Cerebellar nuclear complex (tissue), 1 donor: ENCODE measurements around the gene HAL.

ENCODE experiments used
- DNase-seq, 2 experiments: peaks; one replicate each; lab custom pipeline; 2025; lab: John Stamatoyannopoulos, UW

The HAL gene

GRCh38 chr12:95996034-95996658, at the start of gene HAL:
TSS of gene HAL (minus strand) at chr12:95996344. CDS start at chr12:95995910, 434 bp downstream.
- DNase-seq = no peak

- DNase-seq = no peak
Measured at GRCh38 chr12:96045566-96045965, 49.4 kb upstream of the HAL start.

GRCh38 chr12:96044943-96045290, 48.8 kb upstream of the HAL start:
- no peak for DNase-seq

DNA sequence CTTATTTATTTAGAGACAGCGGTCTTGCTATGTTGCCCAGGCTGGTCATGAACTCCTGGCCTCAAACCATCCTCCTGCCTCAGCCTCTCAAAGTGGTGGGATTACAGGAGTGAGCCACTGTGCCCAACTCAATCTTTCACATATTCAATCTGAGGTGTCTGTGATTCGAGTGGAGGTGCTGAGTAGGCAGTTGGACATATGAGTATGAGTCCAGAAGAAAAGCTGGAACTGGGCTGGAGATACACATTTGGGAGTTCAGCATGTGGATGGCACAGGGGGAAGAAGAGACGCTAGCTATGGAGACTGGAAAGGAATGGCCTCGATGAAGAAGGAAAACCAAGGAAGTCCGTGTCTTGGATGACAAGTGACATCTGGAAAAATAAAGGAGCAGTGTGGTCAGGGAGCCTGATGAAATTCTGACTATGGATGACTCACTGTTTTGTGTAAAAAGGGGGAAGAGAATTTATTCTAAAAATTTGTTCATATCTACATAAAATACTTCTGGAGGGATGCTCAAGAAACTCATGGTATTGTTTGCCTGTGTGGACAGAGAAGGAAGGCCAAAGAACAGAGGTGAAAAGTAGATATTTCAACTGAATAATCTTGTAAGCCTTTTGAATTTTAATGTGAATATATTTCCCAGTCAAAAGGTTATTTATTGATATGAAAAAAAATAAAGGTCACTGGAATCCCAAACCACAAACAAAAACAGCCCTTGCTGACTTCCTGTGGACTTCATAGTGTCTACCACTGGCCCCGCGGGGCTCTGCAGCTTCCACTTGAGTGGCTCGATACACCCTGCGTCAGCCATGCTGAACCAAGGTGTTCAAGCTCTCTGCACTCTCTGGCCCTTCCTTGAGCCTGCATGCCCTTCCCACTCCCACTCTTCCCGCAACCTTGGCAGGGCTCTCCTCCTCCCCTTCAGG, 48.1 kb upstream of the HAL start:
- no peak for DNase-seq

DNA sequence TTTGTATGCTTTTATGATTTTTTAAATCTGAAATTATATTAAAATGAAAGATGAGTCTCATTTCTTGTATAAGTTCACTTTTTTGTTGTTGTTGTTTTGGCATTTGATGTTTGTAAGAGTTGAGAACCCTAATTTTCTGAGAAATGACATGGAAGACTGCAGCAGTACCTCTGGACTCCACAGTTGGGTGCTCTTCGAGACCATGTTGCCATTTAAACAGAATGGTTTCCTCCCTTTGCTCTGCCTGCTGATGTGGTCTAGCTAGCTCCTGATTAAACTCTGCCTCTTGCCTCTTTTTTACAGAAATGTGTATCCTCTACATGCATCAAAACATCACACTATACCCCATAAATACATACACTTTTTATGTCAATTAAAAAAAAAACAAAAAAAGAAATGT, 45.0 kb upstream of the HAL start:
- DNase-seq = no peak

DNA sequence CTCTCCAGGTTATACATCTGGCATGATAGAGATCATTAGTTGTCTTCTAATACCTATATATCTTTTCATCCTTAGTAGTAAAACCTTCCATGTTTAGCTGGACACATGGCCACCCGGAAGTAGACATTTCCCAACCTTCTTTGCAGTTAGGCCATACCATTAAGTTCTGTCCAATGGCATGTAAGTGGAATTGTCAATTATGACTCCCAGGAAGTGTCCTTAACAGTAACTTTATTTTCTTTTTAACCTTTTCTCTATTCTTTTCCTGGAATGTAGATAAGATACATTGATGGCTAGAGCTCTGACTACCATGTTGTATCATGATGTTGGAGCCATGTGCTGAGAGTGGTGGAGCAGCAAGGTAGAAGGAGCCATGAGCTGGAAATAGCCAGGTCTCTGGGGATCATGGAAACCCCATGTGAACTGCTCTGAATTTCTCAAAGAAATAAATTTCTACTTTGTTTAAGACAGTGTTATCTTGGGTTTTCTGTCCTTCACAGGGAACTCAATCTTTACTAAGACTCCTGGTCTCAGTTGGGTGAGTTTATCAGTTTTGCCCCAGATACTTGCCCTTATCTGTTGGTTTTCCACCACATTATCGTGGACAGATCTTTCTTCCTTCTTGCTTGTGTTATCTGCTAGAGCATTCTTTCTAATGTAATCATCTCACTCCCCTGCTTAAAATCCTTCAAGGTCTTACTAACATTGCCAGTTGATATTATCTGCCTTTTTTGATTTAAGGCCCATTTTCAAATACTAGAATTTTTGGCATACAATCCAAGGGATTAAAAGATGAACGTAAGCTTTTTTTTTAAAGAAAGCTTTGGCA, 44.4 kb upstream of the HAL start:
- no peak for DNase-seq

GRCh38 chr12:96039516-96039915, 43.4 kb upstream of the HAL start:
- no peak for DNase-seq

DNA sequence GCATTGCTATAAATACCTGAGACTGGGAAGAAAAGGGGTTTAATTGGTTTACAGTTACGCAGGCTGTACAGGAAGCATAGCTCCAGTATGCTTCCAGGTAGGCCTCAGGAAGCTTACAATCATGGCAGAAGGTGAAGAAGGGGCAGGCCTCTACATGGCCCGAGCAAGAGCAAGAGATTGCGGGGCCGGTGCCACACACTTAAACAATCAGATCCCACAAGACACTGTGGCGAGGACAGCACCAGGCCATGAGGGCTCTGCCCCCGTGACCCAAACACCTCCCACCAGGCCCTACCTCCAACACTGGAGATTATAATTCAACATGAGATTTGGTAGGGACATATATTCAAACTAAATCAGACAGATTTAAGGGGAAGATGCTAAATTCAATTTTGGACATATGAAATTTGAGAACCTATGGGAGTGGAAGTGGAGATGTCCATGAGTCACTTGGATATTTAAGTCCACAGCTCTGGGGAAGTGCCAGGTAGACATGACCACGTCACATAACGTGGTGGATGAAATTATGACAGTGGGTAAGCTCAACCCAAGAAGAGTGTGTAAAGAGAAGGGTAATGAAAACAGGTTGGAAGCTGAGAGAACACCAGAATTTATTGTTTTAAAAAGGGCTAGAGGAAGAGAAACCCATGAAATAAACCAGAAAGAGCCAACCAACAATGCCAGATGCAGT, 40.8 kb upstream of the HAL start:
- no peak for DNase-seq

DNA sequence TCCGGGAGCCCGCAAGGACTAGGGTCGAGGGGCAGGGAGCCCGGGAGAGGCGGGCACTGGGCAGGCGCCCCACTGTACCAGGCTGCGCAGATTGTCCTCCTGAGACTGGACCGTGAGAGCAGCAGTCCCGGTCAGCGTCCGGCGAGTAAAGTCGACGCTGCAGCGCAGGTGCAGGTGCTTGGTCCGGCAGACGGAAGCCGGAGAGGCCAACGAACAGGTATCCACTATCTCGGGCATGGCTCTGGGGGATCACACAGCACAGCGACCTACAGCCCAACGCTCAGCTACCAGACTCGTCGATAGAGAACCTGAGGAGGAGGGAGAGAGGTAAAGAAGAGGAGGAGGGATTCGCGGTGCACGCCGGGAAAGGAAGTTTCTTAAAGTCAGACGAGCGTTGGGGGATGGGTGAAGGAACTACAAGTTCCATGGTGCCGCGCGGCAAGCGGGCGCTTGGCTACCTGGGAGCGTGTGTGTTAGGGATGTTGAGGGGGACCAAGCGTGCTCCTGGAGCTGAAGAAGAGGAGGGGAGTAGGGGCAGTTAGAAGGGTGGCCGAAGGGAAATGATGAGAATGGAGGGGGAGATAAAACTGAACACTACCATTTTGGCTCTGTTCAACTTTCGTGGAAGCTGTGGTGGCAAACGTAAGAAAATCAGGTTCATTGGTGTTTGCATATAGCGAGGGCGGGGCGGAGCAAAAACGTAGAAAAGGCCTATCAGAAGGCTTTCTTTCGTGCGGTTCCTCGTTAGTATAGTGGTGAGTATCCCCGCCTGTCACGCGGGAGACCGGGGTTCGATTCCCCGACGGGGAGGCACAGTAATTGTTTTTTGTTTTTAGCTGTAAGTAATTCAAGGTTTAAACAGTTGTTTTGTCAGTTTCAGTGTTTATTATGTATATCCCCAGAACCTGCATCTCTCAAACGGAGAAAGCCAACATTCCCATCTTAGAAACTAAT, 39.4 kb upstream of the HAL start, which contains the start of gene LTA4H:
Gene LTA4H, minus strand, starts transcription at position 305 of the 954 bp plus-strand sequence. Its CDS starts 68 bp downstream, at position 237.
- DNase-seq = peak; percentile 90 to 92

DNA sequence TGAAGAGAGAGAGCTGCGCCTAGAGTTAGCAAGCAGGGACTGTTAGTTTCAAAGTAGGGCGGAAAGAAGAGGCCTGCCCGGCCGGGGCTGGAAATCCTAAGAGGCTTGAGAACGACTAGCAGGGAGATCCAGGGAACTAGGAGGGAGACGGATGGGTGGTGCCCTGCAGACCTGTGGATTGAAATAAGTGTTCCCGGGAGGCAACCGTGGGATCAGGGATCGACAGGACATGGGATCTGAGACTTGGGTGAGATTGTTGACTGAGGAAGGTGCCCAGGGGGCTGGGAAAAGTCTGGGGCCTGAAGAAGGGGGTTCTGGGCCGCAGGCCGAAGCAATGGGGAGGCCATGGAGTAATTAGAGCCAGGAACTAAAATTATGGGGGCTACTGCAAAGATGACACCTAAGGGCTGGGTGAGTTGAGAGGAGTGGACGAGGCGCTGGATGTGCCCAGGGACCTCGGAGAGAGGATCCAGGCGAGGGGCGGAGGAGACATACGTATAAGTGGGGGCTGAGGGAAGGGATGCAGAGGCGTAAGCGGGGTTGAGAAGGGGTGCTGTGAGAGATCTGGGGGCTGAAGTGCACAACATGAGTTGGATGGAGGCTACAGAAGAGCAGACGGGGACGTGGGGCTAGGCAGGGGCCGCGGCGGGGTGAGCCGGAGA, 38.6 kb upstream of the HAL start:
- DNase-seq = no peak

DNA sequence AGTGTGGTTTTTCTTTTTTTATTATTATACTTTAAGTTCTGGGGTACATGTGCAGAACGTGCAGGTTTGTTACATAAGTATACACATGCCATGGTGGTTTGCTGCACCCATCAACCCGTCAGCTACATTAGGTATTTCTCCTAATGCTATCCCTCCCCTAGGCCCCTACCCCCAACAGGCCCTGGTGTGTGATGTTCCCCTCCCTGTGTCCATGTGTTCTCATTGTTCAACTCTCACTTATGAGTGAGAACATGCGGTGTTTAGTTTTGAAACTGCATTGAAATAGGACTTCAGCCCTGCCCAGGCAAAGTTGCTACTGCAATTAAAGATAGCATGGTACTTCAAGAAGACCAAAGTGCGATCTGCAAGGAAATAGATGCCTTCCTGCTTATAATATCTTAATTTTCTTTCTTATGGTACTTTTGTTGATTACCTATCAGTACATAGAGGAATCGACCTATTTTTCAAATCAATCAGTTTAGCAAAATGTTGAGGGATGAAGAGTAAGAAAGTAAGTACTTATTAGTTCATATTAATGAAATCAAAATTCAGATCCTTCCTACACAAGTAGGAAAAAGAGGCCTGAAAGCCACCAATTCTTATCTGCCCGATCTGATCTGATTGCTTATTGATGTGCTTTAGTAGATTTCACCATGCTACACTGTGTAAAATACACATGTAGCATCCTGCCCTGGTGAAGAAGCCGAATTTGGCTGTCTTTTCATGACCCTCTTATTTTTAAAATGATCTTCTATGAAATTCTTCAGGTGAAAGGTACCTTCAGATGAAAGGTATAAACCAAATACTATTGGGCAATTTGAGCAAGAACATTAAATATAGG, 37.6 kb upstream of the HAL start:
- no peak for DNase-seq

- DNase-seq = no peak
Measured at GRCh38 chr12:96029826-96030225, 33.7 kb upstream of the HAL start.

DNA sequence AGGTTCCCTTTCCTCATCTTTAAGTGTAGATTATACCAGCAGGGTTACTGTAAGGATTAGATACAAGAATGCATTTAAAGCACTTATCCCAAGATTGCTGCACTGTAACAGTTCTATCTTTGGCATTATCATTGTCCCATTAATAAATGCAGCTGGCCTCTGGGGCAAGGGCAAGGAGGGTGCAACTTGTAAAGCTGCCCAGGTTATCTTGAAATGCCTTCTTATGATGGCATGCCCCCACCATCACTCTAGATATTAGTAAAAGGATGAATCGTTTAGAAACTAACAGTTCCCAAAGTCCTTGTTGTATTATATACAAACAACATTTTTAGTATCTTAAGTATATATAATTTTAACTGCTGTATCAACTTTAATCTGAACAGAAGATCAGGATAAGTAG, 32.4 kb upstream of the HAL start:
- no peak for DNase-seq

DNA sequence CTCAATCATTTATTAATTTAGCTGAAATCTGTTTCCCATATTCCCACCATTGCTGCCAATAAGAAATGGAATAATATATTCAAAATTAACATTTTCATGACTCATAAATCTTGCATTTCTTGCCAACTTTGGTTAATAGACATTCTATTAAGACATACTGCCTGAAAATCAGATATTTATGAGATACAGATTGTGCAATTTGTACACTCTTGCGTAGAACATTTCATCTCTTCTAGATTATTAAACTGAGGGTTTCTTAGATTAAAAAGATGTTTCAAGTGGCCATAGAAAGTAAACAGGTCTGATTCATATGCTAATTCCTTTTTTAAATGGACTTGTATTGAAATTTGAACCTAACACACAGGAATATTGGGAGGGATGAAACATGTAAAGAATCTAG, 30.2 kb upstream of the HAL start:
- DNase-seq = no peak

DNA sequence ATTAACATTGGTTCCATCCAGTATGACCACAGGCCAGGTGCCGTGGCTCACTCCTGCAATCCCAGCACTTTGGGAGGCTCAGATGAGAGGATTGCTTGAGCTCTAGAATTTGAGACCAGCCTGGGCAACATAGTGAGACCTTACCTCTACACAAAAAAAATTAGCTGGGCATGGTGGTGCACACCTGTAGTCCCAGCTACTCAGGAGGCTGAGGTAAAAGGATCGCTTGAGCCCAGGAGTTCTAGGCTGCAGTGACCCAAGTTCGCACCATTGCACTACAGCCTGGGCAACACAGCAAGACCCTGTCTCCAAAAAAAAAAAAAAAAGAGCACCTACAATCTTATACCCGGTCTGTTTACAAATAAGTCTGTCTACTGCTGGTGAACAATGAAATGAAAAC, 29.4 kb upstream of the HAL start:
- no peak for DNase-seq

- DNase-seq = no peak
Measured at GRCh38 chr12:96020314-96021003, 24.3 kb upstream of the HAL start.

- DNase-seq = no peak
Measured at GRCh38 chr12:96015672-96016071, 19.5 kb upstream of the HAL start.

DNA sequence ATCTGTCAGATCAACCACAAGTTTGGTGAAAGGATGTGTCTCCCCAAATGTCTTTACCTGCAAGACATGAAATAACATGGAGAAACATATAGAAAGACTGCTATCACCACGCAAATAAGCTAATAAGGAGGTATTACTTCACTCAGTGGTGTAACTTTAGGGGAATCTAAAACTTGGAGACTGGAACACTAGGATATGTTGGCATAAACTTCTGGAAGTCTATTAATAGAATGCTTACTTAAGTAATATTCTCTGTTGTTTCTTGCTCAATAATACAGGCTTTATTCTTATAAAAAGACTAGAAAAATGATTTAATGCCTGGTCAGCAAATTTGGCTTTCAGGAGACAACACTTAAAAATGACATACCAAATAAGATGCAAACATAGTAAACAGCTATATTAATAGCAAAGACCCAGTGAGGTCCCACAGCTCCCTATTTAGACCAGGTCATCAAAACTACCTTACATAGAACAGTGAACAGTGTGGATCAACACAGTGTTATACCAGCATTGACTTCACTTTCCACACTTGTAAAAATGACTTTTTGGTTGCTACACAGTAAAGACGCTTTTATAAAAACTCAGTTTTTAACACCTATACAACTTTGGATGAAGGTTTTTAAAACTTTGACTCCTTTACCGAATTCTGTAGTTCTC, 18.9 kb upstream of the HAL start:
- DNase-seq = no peak
